Stimulated activated naive B cell treated with anti-CD40 and anti-IgM and Interleukin-4, amounts not matched to agents 10 μg/mL and 1 μg/mL and 100 μg/mL, for 72 hours (primary cell): ENCODE measurements around the gene PTTG1.

Experiments used
- ATAC-seq, 2 donors: fragments of 150-1000 bp; cut with Tn5 transposase; replicated peaks; 2 replicates each; pipeline ENCODE4 v1.10.0; 2021; ENCODE audit warnings: moderate library complexity in 1 of 2
- DNase-seq: peaks from one replicate; pipeline ENCODE4 v3.0.0; 2021
- H3K27ac Mint-ChIP-seq: one replicate; pipeline ENCODE4 v1.8.0; 2022; ENCODE audit warnings: mild to moderate bottlenecking, mixed read lengths
- H3K27me3 Mint-ChIP-seq, 2 donors: one replicate each; pipeline ENCODE4 v1.8.0; 2022; ENCODE audit warnings: mixed read lengths in 2 of 2
- H3K36me3 Mint-ChIP-seq, 2 donors: one replicate each; pipeline ENCODE4 v1.8.0; 2022; ENCODE audit warnings: mixed read lengths in 2 of 2, mild to moderate bottlenecking in 1 of 2
- H3K4me1 Mint-ChIP-seq, 2 donors: one replicate each; pipeline ENCODE4 v1.8.0; 2022; ENCODE audit warnings: mixed read lengths in 2 of 2, mild to moderate bottlenecking in 1 of 2
- H3K4me3 Mint-ChIP-seq, 2 donors: one replicate each; pipeline ENCODE4 v1.8.0; 2022; ENCODE audit warnings: mild to moderate bottlenecking in 2 of 2, mixed read lengths in 2 of 2, moderate library complexity in 1 of 2
- H3K9me3 Mint-ChIP-seq, 2 donors: one replicate each; pipeline ENCODE4 v1.8.0; 2022; ENCODE audit warnings: mixed read lengths in 2 of 2, mild to moderate bottlenecking in 1 of 2

The PTTG1 gene

GRCh38 chr5:160421625-160422258, at the start of gene PTTG1:
Gene PTTG1 (plus strand): TSS chr5:160421855. CDS start chr5:160422313, 458 bp downstream.
- Mint-ChIP-seq H3K4me3 (peak within 1 kb of the TSS; percentile 93 to 94), H3K4me1 (peaks cover 31 to 62% of the 10 kb centered on the region in 2 donors), H3K27me3 (no peaks in the 10 kb centered on the region), H3K9me3 (no peaks in the 10 kb centered on the region), H3K27ac (peak within 1 kb of the TSS; percentile 92), H3K36me3 (peaks cover 8 to 12% of the 10 kb centered on the region in 2 donors)
- ATAC-seq, result peak; percentile 73 to 77
- DNase-seq, result peak; percentile 84

GRCh38 chr5:160375166-160375565, 46.5 kb upstream of the PTTG1 start:
- Mint-ChIP-seq H3K4me3 (no peak overlapping the region), H3K27me3 (peaks cover 55 to 58% of the 10 kb centered on the region in 2 donors), H3K4me1 (peaks cover 0 to 5% of the 10 kb centered on the region in 2 donors), H3K36me3 (no peaks in the 10 kb centered on the region), H3K27ac (no peak overlapping the region), H3K9me3 (no peaks in the 10 kb centered on the region)
- DNase-seq, result no peak
- ATAC-seq, result no peak

GRCh38 chr5:160375701-160376100, 46.0 kb upstream of the PTTG1 start:
- ATAC-seq, result no peak
- Mint-ChIP-seq H3K4me1 (peaks cover 0 to 4% of the 10 kb centered on the region in 2 donors), H3K4me3 (no peak overlapping the region), H3K9me3 (no peaks in the 10 kb centered on the region), H3K36me3 (no peaks in the 10 kb centered on the region), H3K27me3 (peaks cover 51 to 54% of the 10 kb centered on the region in 2 donors), H3K27ac (no peak overlapping the region)
- no peak for DNase-seq

- no peak for ATAC-seq
- Mint-ChIP-seq H3K27ac (no peak overlapping the region), H3K4me1 (no peaks in the 10 kb centered on the region), H3K4me3 (no peak overlapping the region), H3K9me3 (no peaks in the 10 kb centered on the region), H3K27me3 (peaks cover 45 to 47% of the 10 kb centered on the region in 2 donors), H3K36me3 (no peaks in the 10 kb centered on the region)
- DNase-seq, result no peak
These were observed 45.2 kb upstream of the PTTG1 start for GRCh38 chr5:160376416-160376815.

GRCh38 chr5:160377651-160378050, 44.0 kb upstream of the PTTG1 start:
- H3K4me3 Mint-ChIP-seq, result no peak overlapping the region
- H3K27me3 Mint-ChIP-seq, result peaks cover 39 to 40% of the 10 kb centered on the region in 2 donors
- H3K36me3 Mint-ChIP-seq, result no peaks in the 10 kb centered on the region
- H3K9me3 Mint-ChIP-seq, result no peaks in the 10 kb centered on the region
- H3K27ac Mint-ChIP-seq, result no peak overlapping the region
- no peak for DNase-seq
- ATAC-seq, result no peak
- H3K4me1 Mint-ChIP-seq, result peaks cover under 1 to 2% of the 10 kb centered on the region in 2 donors

GRCh38 chr5:160378330-160378729, 43.3 kb upstream of the PTTG1 start:
- peaks cover 4 to 8% of the 10 kb centered on the region in 2 donors for H3K4me1 Mint-ChIP-seq
- no peak for DNase-seq
- no peak overlapping the region for H3K27ac Mint-ChIP-seq
- H3K27me3 Mint-ChIP-seq, result peaks cover 34 to 35% of the 10 kb centered on the region in 2 donors
- ATAC-seq, result no peak
- H3K4me3 Mint-ChIP-seq, result no peak overlapping the region
- H3K36me3 Mint-ChIP-seq, result no peaks in the 10 kb centered on the region
- H3K9me3 Mint-ChIP-seq, result no peaks in the 10 kb centered on the region

GRCh38 chr5:160379511-160379910, 42.1 kb upstream of the PTTG1 start:
- H3K9me3 Mint-ChIP-seq, result no peaks in the 10 kb centered on the region
- no peak overlapping the region for H3K27ac Mint-ChIP-seq
- ATAC-seq, result no peak
- peaks cover 24 to 25% of the 10 kb centered on the region in 2 donors for H3K27me3 Mint-ChIP-seq
- no peaks in the 10 kb centered on the region for H3K36me3 Mint-ChIP-seq
- H3K4me1 Mint-ChIP-seq, result peaks cover 4 to 9% of the 10 kb centered on the region in 2 donors
- no peak for DNase-seq
- no peak overlapping the region for H3K4me3 Mint-ChIP-seq

- Mint-ChIP-seq H3K36me3 (no peaks in the 10 kb centered on the region), H3K9me3 (no peaks in the 10 kb centered on the region), H3K27me3 (peaks cover 19 to 22% of the 10 kb centered on the region in 2 donors), H3K4me3 (no peak overlapping the region), H3K4me1 (peaks cover 4 to 9% of the 10 kb centered on the region in 2 donors), H3K27ac (no peak overlapping the region)
- DNase-seq (no peak), ATAC-seq (no peak)
These were observed 41.6 kb upstream of the PTTG1 start for GRCh38 chr5:160380041-160380440.

GRCh38 chr5:160382346-160382745, 39.3 kb upstream of the PTTG1 start:
- peaks cover 0 to 11% of the 10 kb centered on the region in 2 donors for H3K27me3 Mint-ChIP-seq
- peaks cover 4 to 9% of the 10 kb centered on the region in 2 donors for H3K4me1 Mint-ChIP-seq
- ATAC-seq (no peak), DNase-seq (no peak)
- H3K36me3 Mint-ChIP-seq, result peaks cover 0 to 3% of the 10 kb centered on the region in 2 donors
- no peak overlapping the region for H3K4me3 Mint-ChIP-seq
- H3K9me3 Mint-ChIP-seq, result peaks cover 0 to 4% of the 10 kb centered on the region in 2 donors
- no peak overlapping the region for H3K27ac Mint-ChIP-seq

- Mint-ChIP-seq H3K9me3 (peaks cover 10 to 14% of the 10 kb centered on the region in 2 donors), H3K27me3 (peaks cover 0 to 3% of the 10 kb centered on the region in 2 donors), H3K27ac (no peak overlapping the region), H3K36me3 (peaks cover 3 to 17% of the 10 kb centered on the region in 2 donors), H3K4me1 (peaks cover 4 to 9% of the 10 kb centered on the region in 2 donors), H3K4me3 (no peak overlapping the region)
- no peak for DNase-seq
- no peak for ATAC-seq
These were observed 37.0 kb upstream of the PTTG1 start for GRCh38 chr5:160384681-160385080.

GRCh38 chr5:160385496-160385895, 36.2 kb upstream of the PTTG1 start:
- Mint-ChIP-seq H3K4me3 (no peak overlapping the region), H3K9me3 (peaks cover 10 to 14% of the 10 kb centered on the region in 2 donors), H3K36me3 (peaks cover 3 to 17% of the 10 kb centered on the region in 2 donors), H3K27me3 (no peaks in the 10 kb centered on the region), H3K27ac (no peak overlapping the region), H3K4me1 (peaks cover 4 to 9% of the 10 kb centered on the region in 2 donors)
- DNase-seq (no peak), ATAC-seq (no peak)

GRCh38 chr5:160387445-160387844, 34.2 kb upstream of the PTTG1 start:
- no peak overlapping the region for H3K27ac Mint-ChIP-seq
- H3K4me3 Mint-ChIP-seq, result no peak overlapping the region
- no peak for DNase-seq
- no peak for ATAC-seq
- H3K27me3 Mint-ChIP-seq, result no peaks in the 10 kb centered on the region
- H3K4me1 Mint-ChIP-seq, result peaks cover 4 to 9% of the 10 kb centered on the region in 2 donors
- H3K36me3 Mint-ChIP-seq, result peaks cover 3 to 17% of the 10 kb centered on the region in 2 donors
- peaks cover 10 to 14% of the 10 kb centered on the region in 2 donors for H3K9me3 Mint-ChIP-seq

GRCh38 chr5:160390787-160391696, 30.6 kb upstream of the PTTG1 start:
- no peaks in the 10 kb centered on the region for H3K27me3 Mint-ChIP-seq
- H3K9me3 Mint-ChIP-seq, result peaks cover 10 to 14% of the 10 kb centered on the region in 2 donors
- no peaks in the 10 kb centered on the region for H3K4me1 Mint-ChIP-seq
- H3K27ac Mint-ChIP-seq, result no peak overlapping the region
- no peak for ATAC-seq
- no peak for DNase-seq
- peaks cover 3 to 17% of the 10 kb centered on the region in 2 donors for H3K36me3 Mint-ChIP-seq
- no peak overlapping the region for H3K4me3 Mint-ChIP-seq

- Mint-ChIP-seq H3K36me3 (peaks cover 0 to 2% of the 10 kb centered on the region in 2 donors), H3K4me1 (peaks cover 3 to 5% of the 10 kb centered on the region in 2 donors), H3K4me3 (no peak overlapping the region), H3K27ac (no peak overlapping the region), H3K27me3 (no peaks in the 10 kb centered on the region), H3K9me3 (no peaks in the 10 kb centered on the region)
- DNase-seq (no peak), ATAC-seq (no peak)
These were observed 26.5 kb upstream of the PTTG1 start for GRCh38 chr5:160395111-160395510.
